LNCAP (cell line): ENCODE measurements around the gene GALNTL6.

ENCODE experiments used
- TF ChIP-seq, protein P1 (sequence below): fragments of 450-650 bp; IDR thresholded peaks from 2 replicates; pipeline ENCODE4 v1.5.1; 2017; ENCODE audit warnings: mild to moderate bottlenecking

GALNTL6 gene

DNA sequence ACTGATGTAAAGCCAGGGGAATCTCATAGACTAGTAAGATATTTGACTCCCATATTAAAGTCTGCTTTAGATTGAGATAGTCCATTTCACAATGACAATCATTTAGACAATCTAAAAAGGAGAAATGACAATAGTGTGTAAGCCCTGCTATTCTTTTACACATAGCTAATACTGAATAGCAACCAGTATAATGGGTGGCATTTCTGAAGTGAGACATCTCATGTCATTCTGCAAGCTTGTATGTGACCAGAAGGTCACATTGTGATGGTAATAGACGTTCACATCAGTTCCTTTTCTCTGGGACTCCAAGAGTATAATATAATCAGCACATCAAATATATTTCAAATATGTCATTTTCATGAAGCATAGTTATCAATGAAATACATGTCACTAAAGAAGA, 440.2 kb downstream of the GALNTL6 start:
- TF ChIP-seq, protein P1, sequence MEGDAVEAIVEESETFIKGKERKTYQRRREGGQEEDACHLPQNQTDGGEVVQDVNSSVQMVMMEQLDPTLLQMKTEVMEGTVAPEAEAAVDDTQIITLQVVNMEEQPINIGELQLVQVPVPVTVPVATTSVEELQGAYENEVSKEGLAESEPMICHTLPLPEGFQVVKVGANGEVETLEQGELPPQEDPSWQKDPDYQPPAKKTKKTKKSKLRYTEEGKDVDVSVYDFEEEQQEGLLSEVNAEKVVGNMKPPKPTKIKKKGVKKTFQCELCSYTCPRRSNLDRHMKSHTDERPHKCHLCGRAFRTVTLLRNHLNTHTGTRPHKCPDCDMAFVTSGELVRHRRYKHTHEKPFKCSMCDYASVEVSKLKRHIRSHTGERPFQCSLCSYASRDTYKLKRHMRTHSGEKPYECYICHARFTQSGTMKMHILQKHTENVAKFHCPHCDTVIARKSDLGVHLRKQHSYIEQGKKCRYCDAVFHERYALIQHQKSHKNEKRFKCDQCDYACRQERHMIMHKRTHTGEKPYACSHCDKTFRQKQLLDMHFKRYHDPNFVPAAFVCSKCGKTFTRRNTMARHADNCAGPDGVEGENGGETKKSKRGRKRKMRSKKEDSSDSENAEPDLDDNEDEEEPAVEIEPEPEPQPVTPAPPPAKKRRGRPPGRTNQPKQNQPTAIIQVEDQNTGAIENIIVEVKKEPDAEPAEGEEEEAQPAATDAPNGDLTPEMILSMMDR = no peak

- TF ChIP-seq, protein P1 = no peak
These were observed 443.6 kb downstream of the GALNTL6 start for GRCh38 chr4:172256820-172257219.

GRCh38 chr4:172270397-172270796, 457.2 kb downstream of the GALNTL6 start:
- TF ChIP-seq, protein P1 = no peak

DNA sequence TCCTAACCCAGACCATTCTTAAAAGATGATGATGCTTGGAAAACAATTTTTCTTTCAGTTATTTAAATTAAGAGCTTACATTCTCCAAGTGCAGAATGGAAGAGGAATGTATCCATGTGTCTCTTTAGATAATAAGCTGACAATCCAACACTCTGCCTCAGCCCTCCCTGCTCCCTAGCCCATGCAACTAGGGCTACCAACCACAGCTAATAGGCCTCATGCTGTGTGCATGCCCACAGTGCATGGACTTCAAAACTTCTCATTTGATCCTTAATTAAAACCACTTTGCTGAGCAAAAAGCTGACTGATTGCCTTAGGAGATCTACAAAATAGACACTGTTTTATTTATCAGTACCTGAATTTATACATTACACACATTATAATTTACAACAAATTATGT, 473.9 kb downstream of the GALNTL6 start:
- TF ChIP-seq, protein P1 = no peak

DNA sequence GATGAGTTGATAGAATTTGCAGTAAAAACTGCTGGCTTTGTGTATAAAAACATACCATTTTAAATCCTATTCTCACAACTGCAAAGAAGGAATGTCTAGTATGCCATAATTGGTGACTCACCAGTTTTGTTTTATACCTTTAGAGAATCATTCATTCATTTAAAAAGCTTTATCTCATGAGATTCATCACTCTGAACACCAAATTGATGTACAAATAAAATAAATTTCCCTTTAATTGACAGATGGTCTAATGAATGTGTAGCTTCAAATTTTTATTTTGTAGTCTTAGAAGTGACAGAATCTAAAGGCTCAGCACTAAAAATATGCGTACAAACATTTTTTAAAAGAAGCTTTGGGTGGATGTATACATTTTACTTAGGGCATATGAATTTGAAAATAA, 492.5 kb downstream of the GALNTL6 start:
- TF ChIP-seq, protein P1 = no peak

- TF ChIP-seq, protein P1 = no peak
These were observed 494.9 kb downstream of the GALNTL6 start for GRCh38 chr4:172308078-172308477.

DNA sequence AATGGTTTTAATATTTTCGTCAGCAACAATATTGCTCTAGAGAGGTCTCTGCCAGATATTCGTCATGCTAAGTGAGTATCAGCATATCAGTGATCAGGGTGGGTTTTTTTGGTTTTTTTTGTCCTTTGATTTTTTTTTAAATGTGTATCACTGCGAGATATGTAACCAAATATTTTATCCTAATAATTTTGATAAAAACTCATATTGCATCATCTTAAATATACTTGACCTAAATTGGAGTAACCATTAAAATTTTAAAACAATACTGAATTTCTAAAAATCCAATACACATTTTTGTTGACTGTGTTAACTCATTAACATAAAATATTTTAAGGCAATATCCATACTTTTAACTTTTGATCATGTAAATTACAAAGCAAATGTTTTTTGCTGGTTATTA, 498.5 kb downstream of the GALNTL6 start:
- TF ChIP-seq, protein P1 = no peak

- TF ChIP-seq, protein P1 = no peak
These were observed 510.1 kb downstream of the GALNTL6 start for GRCh38 chr4:172323288-172323687.
